GM18505 (cell line): ENCODE measurements around the gene BIRC6.

Experiments used
- ATAC-seq: cut with Tn5 transposase; IDR thresholded peaks from one replicate; pipeline ENCODE4 v1.9.1; 2021; ENCODE audit not compliant: unreplicated experiment
- POLR2A ChIP-seq: IDR thresholded peaks from 4 replicates; pipeline ENCODE4 v1.6.1; 2011; ENCODE audit warnings: borderline replicate concordance; ENCODE audit not compliant: insufficient read depth, insufficient read length; ENCODE audit errors: extremely low read depth

Gene BIRC6

DNA sequence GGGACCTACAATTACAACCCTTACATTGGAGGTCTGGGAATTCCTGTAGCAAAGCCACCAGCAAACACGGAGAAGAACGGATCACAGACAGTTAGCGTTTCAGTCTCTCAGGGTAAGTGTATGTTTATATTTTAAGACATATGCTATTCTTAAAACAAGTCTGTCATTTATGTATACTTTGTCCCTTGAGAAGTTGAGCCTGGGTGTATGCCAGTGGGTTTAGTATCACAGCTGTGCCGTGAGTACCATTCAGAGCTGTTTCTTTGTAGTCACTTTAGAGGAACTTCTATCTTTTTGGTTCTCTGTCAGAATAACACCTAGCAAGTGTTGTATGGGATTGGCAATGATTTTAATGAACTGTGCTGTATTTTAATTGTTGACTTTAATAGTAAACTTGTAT is 125.6 kb downstream of the BIRC6 start:
- TF ChIP-seq POLR2A: no peak
- ATAC-seq: no peak

DNA sequence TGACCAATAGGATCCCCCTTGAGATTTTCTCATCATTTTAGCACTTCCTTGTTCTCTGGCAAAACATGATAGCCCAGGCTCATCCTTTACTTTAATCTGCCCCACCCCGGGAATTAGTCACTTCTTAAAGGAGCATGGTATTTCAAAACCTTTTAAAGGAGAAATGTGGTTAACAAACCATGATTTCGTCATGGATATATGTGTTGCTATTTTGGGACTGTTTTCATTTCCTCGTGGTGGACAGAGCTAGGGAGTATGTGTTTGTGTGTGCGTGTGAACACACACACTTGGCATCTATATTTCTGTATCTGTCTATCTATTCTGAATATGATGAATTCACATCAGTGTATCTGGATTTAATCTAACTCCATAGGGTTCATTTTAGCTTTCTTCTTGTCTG is 128.1 kb downstream of the BIRC6 start:
- no peak for ATAC-seq
- TF ChIP-seq POLR2A: no peak

DNA sequence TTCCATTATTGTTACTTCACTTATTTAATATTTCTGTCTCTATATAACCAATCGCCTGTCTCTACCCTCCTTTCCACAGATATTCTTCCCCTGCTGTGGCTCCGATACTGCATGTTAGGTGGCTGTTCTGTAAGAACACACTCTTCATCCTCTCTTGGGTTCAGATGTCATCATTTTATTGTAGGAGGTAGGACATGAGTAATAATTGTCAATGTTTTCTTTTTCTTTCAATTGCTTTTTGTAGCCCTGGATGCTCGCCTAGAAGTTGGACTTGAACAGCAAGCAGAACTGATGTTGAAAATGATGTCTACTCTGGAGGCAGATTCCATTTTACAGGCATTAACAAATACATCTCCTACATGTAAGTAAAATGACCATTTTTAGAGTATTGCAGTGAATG is 128.6 kb downstream of the BIRC6 start:
- no peak for ATAC-seq
- TF ChIP-seq POLR2A: no peak

DNA sequence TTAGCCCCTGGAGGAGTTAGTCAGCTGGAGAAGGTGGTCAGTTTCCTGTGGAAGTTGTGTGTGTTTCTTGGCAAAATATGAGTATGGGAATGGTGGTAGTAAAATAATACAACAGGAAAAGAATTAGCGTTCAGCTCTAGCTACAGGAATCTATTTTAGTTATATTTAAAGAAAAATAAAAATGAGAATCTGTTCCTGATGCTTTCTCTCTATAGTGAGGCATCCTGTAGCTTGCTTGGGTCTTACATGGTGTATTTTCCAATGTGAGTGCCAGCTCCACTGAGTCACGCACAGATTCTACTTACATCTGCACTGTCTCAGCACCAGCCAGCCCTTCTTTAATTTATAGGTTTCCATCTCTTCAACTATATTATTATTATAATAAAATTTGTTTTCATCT is 132.2 kb downstream of the BIRC6 start:
- no peak for ATAC-seq
- no peak for TF ChIP-seq POLR2A

DNA sequence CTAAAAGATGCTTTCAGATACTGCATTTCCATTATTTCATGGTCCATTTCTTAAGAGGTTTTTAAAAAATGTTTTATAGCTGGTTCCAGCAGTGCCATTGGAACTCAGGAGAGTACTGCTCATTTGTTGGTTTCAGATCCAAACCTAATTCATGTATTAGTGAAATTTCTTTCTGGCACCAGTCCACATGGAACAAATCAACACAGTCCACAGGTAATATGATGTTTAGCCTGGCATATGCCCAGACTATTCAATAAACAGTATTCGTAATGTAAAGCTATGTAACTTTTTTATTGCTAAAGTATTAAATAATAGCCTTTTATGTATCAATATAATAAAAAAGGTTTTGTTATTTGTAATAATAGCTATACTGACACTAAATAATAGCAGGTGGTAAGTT is 134.5 kb downstream of the BIRC6 start:
- ATAC-seq: no peak
- no peak for TF ChIP-seq POLR2A

DNA sequence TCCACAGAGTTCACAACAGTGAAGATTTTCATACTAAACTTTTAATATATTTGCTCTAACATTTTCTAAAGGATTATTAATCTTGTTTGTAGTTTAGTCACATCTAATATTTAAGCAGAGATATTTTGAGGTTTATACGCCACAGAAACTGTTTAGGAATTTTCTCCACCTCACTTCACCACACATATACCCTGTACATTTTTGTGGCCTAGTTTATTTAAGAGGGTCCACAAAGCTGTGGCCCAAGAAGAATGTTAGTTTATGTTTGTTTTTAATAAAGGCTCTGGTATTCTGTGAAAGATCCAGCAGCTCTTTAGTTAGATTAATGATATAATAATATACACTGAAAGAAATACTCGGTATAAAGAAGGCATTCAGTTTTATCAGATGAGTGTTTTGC is 138.3 kb downstream of the BIRC6 start:
- no peak for ATAC-seq
- no peak for TF ChIP-seq POLR2A

DNA sequence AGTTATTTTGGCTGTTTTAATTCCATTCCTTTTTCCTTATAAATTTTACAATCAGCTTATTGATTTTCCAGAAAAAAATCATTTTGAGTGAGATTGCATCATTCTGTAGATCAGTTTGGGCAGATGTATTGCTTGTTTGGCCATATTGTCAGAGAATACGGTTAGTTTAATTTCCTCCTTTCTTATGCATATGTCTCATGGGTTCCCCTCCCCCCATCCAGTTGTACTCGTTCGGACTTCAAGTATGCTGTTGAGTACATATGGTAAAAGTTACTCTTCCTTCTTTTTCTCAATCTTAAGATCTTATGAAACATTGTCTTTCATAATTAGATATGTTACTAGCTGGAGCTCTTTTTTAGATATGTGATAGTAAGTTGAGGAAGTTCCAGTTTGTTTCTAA is 139.8 kb downstream of the BIRC6 start:
- ATAC-seq: no peak
- TF ChIP-seq POLR2A: no peak

DNA sequence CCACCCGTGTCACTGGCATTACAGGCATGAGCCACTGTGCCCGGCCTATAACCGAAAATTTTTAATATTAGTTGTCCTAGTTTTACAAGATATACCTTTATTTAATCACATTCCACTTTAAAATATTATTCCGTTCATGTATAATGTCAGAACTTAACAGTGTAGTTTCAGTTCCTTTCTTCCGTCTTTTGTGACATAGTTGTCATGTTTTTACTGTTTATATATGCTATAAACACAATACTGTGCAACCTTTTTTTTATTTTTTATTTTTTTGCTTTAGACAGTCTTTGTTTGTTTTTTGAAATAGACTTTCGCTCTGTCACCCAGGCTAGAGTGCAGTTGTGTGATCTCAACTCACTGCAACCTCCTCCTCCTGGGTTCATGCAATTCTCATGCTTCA is 141.5 kb downstream of the BIRC6 start:
- no peak for TF ChIP-seq POLR2A
- ATAC-seq: no peak

DNA sequence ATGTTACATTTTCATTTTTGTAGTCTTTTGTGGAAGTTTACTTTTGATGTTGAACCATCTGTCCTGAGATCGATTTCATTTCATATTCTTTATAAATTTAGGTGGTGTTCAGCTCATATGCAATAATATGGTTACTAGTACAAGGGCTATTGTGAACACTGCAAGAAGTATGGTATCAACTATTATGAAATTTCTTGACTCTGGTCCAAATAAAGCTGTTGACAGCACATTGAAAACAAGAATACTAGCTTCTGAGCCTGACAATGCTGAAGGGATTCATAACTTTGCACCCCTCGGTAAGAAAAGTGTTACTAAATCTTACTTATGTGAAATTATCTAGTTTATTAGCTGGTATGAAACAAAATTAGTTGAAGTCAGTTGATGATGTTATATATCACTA is 146.1 kb downstream of the BIRC6 start:
- no peak for ATAC-seq
- no peak for TF ChIP-seq POLR2A

DNA sequence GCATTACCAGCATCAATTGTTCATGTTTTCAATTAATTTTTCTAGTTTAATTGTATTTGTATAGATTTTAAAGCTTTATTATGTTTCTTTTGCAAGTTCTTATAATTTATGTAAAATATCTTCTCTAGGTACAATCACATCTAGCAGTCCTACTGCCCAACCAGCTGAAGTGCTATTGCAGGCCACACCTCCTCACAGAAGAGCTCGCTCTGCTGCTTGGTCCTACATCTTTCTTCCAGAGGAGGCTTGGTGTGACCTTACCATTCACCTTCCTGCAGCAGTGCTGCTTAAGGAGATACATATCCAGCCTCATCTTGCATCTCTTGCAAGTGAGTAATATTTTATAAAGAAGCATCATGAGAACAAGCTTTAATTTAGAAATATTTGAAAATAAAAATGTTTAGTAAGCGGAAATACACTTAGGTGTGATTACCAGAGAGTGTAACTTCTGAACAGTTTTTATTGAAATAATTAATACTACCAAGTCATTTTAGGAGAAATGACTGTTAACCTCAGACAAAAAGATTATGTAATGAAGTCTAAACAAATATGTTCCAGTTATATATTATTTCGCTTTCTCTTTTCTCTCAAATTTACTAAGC is 148.2 kb downstream of the BIRC6 start:
- no peak for ATAC-seq
- TF ChIP-seq POLR2A: no peak

DNA sequence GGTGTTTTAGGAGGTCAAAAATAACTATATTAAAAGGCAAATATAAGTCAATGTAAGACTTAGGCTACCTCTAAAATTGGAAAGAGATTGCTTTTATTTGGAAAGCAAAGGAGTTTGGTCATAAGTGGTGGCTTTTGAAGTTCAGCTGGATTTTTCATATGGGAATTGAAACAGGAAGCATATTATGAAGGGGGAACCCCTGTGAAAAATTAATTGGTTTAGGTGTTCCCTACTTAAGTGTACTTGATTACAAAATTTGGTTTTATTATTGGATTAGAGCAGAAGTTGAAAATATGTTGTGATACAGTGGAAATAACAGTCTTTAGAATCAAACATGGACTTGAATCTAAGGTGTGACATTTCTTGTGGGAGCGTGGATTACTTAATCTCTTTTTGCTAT is 149.6 kb downstream of the BIRC6 start:
- no peak for ATAC-seq
- no peak for TF ChIP-seq POLR2A

DNA sequence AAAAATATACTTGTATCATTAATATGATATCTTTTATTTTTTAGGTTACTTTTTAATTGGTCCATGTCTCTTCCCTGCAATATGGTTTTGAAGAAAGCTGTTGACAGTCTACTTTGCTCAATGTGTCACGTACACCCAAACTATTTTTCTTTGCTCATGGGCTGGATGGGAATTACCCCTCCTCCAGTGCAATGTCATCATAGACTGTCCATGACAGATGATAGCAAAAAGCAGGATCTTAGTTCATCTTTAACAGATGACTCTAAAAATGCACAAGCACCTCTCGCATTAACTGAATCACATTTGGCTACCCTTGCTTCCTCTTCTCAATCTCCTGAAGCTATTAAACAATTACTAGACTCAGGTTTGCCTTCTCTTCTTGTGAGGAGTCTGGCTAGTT is 158.1 kb downstream of the BIRC6 start:
- TF ChIP-seq POLR2A: no peak
- no peak for ATAC-seq

DNA sequence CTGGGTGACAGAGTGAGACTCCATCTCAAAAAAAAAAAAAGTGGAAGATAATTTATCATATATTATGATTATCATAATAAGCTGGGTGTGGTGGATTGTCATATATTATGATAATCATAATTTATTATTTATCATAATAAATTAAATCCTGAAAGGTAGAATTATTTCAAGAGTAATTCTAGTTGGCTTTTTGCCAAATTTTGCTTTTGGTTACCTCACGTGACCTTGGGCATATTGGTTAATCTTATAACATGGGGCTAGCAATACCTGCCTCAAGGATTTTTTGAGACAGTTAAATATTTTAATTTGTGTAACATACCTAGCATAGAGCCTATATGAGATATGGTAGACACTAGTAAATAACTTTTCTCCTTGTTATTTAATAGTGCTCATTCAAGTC is 159.7 kb downstream of the BIRC6 start:
- TF ChIP-seq POLR2A: no peak
- ATAC-seq: no peak

DNA sequence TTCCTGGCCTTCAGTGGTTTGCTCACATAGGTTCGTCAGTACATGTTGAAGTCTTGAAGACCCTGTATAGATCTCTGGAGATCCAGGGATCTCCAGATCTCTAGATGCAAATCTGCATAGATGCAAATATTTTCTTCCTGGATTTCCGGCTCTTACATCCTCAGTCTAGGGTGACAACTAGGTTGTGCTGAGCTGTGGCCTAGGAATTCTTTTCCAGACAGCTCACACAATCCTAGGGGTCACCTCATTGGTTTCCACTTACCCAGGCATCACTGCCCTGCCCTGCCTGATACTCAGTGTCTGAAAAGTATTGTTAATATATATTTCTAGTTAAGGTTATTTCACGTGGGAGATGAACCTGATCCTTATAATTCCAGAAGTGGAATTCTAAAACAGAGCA is 165.9 kb downstream of the BIRC6 start:
- ATAC-seq: no peak
- TF ChIP-seq POLR2A: no peak

DNA sequence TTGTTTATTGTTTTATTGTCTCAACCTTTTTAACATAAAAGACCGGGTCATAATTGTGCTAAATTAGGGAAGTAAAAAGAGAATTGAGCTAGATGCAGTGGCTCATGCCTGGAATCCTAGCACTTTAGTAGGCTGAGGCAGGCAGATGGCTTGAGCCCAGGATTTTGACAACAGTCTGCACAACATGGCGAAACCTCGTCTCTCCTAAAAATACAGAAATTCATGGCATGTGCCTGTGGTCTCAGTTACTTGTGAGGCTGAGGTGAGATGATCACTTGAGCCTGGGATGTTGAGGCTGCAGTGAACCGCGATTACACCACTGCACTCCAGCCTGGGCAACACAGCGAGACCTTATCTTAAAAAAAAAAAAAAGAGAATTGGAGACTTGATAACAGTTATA is 166.9 kb downstream of the BIRC6 start:
- TF ChIP-seq POLR2A: no peak
- no peak for ATAC-seq
